HG03039 (cell line): ENCODE results near the gene ANO8.

ENCODE experiments used
- ATAC-seq: cut with Tn5 transposase; IDR thresholded peaks from one replicate; pipeline ENCODE4 v1.9.1; 2021; ENCODE audit warnings: mild to moderate bottlenecking, moderate library complexity; ENCODE audit not compliant: unreplicated experiment

ANO8 gene

DNA sequence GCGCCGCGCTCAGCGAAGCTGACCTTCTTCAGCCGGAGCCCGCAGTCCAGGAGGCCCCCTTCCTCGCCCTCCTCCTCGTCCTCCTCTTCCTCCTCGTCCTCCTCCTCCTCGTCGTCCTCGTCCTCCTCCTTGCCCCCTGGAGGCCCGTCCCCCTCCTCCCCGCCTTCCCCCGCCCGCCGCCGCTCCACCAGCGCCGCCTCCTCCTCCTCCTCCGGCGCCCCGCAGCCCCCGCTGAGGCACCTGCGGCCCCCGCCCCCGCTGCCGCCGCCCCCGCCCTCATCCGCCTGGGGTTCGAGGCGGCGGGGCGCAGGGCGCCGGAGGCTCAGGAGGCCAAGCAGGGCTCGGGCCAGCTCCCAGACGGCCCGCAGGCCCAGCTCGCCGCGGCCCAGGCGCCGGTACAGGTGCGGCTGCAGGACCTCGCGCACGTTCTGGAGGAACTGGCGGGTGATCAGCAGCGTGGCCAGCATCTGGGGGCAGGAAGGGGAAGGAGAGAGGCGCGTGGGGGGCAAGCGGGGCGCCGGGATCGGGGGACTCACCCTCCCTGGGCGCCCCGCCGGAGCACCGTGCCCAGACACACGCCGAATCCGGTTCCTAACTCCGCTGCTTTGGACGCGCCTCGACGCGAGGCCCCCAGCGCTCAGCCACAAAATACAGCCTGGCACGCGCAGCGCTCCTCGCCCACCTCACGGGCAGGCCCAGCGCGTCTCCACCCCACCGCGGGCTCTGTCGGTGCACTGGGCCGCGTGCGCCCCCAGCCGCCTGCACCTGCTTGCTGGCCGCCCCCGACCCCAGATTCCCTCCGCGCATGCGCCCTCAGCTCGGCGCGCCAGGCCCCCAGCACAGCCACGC is 5.9 kb downstream of the ANO8 start:
- ATAC-seq = no peak

DNA sequence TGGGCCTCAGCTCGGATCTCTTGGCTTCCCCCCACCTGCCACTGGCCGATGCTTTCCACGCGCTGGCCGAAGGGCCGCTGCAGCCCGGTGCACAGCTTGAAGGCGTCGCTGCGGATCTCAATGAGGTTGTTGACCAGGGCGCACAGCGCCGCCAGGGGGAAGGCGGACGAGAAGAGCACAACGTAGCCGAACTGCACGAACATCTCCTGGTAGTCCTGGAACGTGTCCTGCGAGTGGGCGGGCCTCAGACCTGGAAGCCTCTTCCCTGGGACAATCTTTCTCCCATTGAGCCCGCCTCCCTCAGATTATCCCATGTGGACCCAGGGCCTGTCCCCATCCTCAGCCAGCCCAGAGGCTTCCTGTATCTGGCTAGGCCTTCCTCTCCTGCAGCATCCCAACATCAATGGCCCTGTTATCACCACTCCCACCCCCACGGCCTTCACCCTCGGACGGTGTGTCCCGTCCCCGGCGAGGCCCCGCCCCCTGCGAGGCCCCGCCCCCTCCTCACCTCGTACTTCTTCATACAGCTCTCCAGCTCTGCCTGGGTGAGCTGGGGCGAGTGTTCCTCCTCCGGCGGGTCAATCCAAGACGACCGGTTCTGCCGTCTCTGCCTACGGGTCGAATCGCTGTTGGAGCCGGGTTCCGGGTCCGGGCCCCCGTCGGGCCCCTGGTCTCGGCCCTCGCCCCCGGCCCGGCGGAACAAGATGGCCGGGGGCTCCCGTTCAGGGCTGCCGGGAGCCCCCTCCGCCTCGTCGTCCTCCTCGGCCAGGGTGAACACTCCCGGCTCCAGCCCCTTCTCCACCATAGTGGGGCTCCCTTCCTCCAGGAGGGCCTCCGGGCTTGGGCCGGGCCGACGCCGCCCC is 6.8 kb downstream of the ANO8 start:
- ATAC-seq = no peak

DNA sequence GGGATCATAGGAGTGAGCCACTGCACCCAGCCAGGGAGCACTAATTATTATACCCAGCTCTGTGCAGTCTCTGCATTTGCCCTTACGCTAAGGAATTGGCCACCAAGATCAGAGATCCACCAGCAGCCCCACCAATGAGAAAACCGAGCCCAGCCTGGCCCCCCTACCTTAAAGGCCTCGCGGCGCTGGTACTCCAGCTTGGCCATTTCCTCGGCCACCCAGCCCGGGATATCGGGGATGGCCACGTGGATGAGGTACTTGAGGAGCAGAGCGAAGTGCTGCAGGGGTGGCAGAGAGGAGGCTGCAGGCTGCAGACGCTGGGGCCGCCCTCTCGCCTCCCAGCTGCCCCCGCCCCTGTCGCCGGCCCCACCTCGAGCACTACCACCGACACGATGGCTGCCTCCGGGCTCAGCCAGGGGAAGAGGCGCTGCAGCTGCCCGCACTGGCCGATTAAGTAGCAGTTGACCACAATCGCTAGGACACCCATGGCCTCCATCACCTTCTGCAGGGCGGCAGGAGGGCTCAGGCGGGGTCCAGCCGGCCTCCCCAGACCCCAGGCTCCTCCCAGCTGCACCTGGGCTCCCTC is 7.5 kb downstream of the ANO8 start:
- ATAC-seq = no peak

DNA sequence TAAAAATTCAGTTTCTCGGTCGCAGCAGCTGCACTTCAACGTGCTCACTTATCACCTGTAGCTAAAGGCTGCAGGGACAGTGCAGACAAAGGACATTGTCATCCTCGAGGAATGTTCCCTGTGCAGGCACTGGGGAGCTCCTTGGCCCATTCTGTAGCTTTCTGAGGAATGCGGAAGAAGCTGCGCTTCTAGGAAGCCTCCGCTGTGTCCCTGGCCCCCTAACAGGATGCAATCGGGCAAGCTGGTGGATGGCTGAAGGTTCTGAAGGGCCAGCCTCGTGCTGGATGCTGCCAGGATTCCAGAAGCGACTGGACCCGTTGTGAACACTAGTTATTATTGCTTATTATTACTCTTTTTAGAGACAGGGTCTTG is 8.1 kb downstream of the ANO8 start:
- no peak for ATAC-seq

DNA sequence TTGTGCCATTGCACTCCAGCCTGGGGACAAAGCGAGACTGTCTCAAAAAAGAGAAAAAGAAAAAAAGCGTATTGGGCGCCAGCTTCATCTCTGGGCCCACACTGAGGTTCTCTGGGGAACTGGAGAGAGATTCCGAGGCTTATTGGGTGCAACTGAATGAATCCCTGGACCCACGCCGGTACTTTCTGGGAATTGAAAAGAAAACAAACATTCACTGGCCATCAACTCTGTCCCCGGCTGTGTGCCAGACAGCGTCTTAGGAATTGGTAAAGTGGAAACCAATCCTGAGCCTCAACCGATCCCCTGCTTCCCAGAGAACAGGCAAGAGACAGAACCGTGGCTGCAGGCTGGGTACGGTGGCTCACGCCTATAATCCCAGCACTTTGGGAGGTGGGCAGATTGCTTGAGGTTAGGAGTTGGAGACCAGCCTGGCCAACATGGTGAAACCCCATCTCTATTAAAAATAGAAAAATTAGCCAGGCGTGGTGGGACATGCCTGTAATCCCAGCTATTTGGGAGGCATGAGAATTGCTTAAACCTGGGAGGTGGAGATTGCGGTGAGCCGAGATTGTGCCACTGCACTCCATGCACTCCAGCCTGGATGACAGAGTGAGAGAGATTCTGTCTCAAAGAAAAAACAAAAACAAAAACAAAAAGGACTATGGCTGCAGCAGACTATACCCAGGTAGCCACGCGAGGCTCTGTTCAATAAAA is 8.6 kb downstream of the ANO8 start:
- no peak for ATAC-seq

DNA sequence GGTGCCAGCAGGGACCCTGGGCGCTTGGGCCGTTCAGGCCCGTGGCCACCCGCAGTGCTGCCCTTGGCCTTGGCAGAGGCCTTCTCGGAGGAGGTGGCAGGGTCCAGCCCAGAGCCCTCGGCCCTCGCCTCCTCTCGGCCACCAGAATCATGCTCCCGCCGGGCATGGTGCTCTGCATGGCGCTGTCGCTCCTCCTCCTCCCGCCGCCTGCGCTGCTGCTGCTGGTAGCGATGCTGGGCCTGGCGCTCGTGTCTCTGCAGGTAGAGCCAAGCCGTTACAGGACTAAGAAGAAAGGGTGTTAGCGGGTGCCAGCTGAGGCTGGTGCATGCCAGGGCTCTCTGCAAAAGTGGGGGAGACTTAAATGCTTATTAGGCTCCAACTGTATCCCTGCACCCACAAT is 9.5 kb downstream of the ANO8 start:
- ATAC-seq = no peak

DNA sequence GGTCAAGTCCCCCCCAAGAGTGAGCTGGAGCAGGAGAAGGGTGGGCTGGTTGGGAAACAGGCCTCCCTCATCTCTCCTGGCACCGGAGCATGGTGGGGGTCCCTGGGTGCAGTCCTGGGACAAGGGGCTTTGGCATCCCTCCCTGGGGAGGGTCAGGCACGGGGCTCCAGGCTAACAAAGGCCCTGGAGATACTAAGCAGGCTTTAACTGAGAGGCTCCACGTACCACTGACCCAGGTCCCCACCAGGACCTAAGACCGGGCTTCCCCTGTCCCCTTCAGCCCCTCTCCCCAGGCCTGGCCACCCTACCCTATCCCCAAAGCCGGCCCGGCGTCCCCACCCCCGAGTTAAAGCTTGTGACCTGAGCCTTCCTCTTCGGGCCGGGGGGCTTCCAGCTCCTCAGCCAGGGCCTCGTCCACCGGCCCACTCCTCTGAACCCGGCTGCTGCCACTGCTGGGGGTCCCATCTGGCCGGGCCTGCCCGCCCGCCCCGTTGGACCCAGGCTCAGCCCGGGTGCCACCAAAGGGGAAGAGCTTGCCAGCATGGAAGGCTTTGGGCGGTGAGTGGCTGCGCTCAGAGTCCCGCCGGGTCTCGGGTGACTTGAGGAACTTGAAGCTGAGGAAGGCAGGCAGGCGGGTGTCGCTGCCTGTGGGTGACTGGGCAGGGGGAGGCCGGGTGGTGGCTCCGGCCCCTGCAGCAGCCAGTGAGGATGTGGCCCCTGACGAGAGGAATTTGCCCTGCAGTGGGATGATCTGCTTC is 10.1 kb downstream of the ANO8 start:
- ATAC-seq = no peak

DNA sequence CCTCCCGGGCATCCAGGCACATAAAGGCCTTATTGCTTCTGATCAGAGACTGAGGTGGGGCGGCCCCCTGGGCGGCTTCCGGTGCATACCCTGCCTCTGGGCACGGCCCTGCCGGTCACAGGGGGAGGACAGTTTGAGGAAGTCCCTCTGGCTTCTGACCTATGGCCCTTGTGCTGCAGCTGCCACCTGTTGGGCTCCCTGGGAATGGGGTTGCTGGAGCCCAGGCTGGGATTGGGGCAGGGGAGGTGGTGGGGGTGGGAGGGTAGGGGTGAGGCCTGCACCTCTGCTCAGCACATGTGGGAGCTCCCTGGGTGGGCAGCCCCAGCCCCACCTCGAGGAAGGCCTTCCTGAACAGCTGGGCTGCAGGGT is 10.7 kb downstream of the ANO8 start:
- no peak for ATAC-seq

DNA sequence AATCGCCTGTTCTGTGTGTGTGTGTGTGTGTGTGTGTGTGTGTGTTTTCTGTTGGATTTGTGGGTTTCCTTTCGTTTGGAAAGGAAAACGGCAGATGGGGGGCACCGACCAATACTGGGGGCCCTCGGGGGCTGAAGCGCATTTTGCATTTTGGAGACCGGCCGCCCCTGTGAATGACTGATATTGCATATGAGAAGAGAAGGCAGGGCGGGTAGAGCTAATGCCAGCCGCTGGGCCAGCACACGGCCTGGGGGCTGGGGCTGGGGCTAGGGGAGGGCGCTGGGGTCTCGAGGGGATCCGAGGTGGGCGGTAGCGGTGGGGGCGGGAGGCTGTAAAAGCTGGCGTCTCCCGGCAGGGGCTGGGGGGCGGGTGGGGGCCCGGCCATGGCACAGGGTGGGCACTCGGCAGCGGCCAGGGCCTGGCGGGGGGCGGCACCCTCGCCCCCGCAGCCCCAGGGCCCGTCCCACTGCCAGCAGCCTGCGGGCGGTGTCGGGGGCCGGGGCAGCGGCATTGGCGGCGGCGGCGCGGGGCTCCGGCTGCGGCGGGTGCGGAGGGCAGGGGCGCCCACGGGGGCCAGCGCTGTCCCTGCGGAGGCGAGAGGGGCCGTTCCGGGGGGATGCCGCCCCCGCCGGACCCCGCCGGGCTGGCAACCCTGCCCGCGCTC is 11.2 kb downstream of the ANO8 start:
- ATAC-seq = no peak

DNA sequence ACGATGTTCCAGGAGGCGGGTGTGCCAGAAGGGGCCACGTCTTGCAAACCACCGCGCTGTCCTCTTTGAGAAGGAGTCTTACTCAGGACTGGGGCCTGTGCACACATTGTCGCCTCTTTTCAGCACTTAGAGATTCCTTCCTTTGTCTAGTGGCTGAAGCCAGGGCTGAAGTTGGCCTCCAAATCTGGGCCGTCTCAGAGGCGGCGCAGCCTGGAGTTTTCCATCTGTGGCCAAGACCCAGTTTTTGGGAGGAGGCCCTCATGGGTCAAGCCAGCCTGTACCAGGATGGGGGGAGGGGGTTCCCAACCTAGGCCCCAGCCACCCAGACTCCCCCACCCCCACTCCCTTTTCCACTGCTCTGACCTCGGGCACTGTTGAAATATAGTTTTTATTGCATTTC is 11.8 kb downstream of the ANO8 start:
- no peak for ATAC-seq

DNA sequence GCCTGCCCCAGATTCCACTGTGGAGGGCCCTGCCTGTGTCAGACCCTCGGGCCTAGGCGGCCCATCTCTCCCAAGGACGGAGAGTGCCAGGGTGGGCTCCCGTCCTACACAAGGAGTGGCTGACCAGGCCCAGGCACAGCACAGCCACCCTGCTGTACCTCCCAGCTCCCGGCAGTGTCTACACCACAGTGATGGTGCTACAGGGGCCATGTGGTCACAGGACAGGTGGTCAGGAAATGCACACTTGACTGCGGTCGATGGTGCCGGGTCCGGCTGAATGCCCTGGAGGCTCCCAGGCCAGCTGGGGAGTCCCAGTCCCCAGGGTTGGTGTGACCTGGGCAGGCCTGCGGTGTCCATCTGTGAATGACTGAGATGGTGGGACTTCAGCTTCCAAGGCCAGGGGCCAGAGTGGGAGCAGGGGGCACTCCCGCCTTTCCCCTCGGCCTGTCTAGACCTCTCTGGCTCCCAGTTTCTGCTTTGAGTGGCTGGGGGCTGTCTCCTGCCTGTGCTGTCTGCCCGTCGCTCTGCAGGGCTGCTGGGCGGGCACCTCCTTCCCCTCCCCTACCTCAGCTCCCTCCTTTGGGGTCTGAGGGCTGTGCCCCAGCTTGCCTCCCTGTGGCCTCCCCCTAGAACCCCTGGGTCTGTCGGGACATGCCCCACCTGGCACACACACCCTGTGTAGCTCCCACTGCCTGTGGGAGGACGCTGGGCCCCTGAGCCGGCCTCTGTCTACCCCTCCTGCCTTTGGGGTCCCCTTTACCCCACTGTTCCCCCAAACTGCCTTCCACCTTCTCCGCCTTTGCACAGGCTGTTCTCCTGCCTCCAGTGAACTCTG is 12.8 kb downstream of the ANO8 start:
- ATAC-seq = no peak

DNA sequence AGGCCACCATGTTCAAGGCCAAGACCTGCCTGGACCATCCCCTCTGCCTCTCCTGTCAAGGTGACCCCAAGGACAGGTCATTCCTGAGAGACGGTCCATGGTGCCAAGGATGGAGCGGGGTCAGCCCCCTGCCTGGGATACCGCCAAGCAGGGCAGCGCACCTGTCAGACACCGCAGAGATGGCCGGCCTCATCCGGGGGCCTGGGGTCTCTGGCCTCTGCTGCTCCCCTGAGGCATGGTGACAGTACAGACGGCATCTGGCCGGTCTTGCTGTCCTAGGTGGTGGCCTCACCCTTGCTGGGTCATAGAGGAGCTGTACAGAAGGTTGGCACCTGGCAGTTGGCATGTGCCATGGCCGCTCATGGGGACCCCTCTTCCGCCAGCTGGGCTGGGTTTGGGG is 14.2 kb downstream of the ANO8 start:
- ATAC-seq = no peak

DNA sequence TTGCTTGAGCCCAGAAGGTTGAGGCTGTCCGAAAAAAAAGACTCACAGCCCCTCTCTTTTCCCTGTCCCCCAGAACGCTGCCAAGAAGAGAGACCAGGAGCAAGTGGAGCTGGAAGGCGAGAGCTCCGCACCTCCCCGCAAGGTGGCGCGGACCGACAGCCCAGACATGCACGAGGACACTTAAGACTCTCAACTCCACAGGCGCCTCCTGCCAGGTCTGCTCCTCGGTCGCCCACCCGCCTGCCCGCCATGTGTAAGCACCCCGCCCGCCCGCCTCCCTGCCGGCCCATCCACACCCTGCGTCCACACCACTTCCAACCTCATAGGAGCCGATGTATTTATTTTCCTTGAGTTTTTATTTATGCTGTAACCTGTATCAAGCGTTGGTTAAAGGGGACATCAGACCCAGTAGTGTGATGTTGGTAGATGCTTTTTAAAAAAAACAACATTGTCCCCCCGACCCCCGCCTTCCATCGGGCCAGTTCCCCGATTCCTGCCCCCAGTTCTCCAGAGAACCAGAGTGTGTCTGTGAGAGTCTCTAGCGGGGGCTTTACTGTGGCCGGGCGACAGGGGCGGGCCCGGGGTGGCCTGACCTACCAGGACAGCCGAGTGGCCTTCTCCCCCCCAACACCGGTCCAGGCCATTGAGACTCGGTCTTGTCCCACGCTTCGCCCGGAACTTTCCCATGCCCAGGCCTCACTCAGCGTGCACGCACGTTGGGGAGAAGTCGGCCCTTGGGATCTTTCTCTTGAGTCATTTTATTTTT is 15.0 kb downstream of the ANO8 start:
- no peak for ATAC-seq

DNA sequence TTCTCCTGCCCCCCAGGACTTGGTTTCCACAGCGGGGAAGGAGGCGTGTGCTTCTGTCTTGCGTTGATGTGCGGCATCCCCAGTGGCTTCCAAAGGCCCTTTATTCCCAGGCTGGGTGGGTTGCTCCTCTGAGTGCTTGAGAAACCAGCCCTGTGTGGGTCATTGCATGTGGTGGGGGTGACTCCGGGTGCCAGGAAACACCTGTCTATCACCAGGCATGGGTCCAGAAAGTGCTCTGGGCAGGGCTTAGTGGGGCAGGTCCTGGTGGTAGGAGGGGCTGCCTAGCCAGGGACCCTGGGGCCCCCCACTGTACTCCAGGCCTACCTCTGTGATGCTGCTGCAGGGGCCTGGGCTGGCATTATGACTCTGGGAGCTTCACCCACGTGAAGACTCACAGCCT is 15.7 kb downstream of the ANO8 start:
- ATAC-seq = no peak

DNA sequence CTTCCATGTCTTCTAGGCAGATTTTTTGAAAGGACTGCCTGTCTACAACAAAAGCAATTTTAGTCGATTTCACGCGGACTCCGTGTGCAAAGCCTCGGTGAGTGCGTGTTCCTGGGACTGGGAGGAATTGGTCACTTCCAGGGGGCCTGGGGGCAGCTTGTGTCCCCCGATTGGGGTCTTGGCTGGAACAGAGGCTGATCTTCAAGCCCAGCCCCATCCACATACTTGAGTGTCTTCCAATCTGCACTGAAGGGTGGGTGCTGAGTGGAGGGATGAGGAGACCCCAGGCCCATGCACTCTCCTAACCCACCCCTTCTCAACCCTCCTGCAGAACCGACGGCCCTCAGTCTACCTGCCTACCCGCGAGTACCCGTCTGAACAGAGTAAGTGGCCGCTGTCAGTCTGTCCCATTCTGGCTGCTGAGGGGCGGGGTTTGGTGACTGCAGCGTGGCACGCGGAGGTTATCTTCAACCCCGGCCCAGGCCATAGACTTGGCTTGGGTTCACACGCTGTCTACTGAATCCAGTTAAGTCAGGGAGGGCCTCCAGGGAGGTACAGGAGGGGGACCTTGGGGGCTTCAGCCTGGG is 20.6 kb downstream of the ANO8 start:
- ATAC-seq = no peak

DNA sequence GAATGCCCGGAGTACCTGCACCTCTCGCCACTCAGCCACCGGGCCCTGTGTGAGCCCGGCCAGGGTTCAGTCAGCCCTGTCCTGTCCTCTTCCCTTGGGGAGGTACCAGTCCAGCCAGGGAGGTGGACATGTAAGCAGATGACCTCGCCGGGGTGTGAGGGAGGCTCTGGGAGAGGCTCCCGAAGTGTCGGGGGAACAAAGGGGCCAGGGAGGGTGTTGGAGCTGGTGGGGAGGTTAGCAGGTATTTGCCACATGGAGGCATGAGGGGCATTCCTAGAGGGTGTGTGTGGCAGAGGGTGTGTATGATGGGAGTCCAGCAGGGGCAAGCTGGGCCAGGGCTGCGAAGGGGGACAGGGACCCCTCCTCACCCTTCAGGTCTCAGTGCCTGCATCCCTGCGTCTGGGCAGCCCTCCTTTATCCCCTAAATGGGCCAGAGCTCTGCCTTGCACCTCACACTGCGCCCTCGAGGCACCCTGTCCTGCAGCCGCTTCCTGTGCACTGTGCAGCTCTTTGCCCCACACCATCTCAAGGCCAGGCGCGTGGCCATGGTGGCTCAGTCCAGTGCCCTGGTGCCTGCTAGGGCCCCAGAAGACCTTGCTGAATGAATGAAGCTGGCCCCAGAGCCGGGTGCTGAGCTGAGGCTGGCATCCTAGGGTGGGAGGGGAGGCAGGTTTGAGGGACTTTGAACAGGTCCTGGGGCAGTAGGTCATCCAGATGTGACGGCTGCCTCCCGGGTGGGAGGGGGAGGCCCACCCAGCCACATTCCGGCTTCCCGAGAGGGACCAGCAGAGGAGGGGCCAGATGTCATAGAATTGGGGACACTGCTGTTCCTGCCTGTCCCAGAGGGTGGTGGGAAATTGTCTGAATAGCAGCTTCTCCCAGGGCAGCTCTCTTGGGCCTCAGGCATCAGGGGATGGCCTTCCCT is 22.2 kb downstream of the ANO8 start:
- ATAC-seq = no peak
